Bronchial smooth muscle cell (primary cell): Measurements from ENCODE around the gene LENEP. TPM values are rescaled to one million over a fixed set of nuclear protein-coding genes. Genes with fewer than 3 reads are reported as not detected.

ENCODE experiments used
- total RNA-seq: library from RNA; depleted of rRNA; stranded (reverse); fragments of >200 nt; gene quantifications from 2 replicates; pipeline ENCODE4 v1.2.1, GENCODE V29; 2014

LENEP gene, protein sequence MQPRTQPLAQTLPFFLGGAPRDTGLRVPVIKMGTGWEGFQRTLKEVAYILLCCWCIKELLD
- 0.60 TPM in 1 of 2 replicates, not detected in the other for total RNA-seq

DNA sequence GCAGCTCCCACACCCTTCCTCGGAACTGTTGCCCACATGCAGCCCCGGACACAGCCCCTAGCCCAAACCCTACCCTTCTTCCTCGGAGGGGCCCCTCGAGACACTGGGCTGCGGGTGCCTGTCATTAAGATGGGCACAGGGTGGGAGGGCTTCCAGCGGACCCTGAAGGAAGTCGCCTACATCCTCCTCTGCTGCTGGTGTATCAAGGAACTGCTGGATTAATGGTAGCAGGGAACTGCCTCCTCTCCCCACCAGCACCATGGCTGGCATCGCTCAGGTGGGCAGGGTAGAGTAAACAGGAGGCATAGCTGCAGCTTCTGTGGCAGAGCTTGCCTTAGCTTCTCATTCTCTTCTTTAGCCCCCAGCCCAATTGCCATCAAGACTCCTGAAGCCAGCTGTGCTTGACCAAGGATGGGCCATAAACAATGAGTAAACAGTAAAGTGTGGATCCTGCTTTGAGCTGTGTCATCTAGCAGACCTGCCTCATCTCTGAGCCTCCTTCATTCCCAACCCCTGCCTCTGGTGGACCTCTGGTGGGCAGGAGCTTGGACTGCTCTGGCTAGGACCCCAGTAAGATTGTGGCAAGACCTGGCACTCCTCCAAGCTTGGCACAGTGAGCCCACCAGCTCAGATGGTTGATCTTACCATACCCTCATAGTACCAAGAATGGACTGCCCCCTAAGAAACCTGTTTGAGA, at the start of gene LENEP:
TSS of gene LENEP (plus strand) at position 15 of the 697 bp plus-strand sequence. CDS start at position 37, 22 bp downstream.

DNA sequence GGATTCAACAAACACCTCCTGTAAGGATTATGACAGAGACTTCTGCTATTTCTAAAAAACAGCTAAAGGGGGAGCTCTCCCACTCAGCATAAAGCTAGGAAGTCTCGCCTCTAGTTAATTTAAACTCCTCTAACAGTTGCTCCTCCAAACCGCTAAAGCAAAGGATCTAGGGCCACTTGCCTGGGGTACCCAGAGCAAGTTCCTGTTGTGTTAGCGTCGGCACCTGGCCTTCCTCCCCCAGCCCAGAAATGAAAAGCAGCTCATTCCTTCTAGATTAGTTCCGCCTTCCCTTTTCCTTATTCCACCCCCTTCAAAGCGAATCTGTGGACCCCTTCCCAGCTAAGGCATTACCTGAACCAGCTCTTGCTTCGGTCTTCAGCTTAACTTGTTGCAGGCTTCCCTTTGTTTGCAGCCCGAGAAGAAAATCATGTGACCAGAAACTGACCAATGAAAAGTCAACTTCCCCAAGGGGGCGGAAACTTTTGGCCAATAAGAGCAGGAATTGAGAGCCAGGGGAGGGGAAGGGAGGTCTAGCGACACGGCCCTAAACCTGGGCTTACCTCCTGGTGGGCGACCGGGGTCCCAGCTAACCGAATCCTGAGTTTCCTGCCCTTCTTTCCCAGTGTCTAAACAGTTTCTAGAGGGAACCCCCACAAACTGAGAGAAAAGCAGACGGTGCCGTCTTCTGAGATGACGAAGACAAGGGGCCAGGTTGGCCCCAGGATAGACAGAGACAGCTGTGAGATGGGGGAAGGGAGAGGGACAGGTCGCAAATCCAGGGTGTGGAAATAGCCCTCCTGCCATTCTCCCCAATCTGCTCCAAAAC, 37.5 kb upstream of the LENEP start, which contains the start of gene PBXIP1:
TSS of gene PBXIP1 (minus strand) at position 382 of the 826 bp plus-strand sequence. CDS start 2,378 bp downstream, outside the sequence.

GRCh38 chr1:154961207-154962155, 31.9 kb upstream of the LENEP start, which contains the start of gene PYGO2:
PYGO2 (minus strand) TSS chr1:154961782; CDS start chr1:154961576, 206 bp downstream.

DNA sequence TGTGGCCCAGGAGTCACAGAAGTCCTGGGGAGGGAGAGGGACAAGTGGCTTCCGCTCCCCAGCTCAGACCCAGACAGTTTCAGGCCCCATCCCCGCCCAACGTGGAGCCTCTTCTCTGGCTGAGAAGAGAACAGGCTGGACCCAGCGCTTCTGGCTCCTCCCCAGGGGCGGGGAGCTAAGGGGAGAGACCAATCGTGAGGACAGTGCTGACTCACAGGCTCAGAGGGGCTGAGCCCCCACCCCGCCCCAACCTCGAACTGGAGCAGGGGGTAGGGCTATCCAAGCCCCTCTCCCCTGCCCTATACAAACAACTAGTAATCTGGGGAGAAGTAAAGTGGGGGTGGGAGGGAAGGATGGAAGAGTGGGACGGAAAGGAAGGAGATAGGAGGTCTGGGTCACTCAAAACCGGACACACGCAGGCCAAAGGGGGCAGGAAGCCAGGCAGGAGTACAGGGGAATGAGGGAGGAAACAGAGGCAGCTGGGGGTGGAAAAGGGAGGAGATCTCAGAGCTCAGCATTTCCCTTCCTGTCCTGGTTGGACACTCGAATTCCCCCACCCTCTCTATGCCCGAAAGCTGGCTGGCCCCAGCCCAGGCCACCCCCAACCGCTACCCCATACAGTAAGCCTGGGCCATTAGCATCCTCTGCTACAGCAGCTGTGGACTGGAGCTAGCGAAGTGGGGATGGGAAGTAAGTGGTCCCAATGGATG, 22.6 kb upstream of the LENEP start, which contains the start of gene SHC1:
TSS of gene SHC1 (minus strand) at position 117 of the 710 bp plus-strand sequence. CDS start 221 bp downstream, outside the sequence.

DNA sequence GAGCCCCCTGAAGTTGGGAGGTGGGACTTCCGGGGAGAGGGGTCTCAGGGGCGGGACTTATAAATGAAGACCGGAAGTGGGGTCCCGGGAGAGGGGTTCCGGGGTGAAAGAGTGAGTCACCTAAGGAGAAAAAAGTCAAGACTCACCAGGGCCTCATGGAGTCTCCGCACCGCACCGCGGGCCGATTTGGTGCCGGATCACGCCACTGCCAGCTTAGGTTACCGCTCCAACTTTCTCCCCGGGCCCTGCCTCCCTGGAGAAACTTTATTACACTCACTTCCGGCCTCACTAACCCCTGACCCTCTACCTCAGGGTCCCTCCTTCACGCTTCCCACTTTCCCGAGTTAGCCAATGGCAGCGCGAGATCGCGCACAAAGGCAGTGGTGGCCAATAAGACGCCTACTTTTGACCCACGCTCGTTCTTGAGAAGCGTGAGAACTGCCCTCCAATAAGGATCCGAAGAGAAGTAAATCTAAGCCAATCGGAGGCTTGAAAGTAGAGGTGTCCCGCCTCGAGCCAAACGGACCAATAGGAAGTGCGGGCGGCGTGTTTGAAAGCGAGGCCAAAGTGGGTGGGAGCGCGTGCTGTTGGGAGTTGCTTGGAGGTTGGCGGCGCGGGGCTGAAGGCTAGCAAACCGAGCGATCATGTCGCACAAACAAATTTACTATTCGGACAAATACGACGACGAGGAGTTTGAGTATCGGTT, 19.1 kb upstream of the LENEP start, which contains the start of gene CKS1B:
TSS of gene CKS1B (plus strand) at position 580 of the 706 bp plus-strand sequence. CDS start at position 645, 65 bp downstream.

DNA sequence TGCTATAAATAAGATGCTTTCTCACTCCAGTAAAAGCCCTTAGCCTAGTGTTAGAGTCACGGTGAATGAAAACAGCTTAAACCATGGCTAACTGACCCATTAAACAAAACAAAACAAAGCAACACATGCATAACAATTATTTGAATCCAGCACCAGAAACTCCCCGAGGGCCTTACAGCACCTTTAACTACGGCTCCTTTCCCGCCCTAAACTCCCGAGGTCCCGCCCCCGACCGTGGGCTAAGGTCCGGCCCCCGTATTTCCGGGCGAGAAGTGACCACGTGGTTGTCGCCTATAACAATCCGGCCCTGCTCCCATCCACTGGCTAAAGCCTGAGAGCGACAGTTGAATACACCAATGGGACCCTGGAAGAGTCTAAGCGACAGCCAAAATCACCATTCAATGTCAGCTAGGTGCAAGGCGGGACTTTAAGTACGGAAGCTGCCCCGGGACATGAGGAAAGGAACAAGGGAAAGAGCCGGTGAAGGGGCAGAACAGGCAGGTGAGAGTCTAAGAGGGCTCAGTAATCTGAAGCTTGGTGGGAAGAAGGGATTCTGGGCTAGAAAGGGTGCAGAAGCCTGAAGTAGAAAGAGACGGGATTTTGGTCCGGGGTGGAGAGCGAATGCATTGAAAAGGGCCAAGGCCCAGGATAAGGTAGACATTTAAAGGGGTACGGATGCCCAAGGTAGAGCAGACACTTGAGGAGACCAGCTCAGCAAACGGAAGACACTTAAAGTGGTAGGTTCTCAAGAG, 10.3 kb upstream of the LENEP start, which contains the start of gene FLAD1:
TSS of gene FLAD1 (plus strand) at position 448 of the 752 bp plus-strand sequence. CDS start 351 bp downstream, outside the sequence.

DNA sequence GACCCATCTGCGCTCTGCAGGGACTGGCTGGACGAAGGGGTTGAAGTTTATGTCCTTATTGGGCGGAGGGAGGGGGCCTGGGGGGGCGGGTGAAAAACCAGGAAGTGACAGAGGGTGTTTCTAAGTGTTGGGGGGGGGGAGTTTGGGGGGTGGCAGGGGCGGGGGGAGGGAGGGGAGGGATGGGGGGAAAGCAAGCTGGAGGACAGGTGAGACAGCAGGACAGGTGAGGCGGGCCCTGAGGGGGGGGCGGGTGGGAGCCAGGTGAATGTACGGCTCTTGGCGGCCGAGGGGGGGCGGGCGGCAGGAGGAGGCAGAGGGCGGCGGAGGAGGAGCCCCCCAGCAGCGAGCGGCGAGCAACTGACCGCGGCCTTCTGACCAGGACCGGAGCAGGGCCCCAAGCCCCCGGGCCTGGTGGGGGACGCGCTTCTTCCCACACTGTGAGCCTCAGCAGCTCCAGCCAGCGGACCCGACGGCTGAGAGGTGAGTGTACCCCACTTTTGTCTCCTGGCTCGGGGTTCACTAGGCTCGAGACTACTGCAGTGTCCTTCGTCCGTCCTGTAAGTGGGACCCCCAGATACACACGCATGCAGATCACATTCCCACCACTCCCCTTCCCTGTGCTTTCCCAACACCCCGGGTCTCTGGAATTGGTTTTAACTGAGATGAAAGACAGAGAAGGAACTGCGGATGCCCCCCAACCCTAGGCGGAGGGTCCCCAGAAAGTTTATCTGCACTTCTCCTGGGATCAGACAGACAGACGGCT, 9.3 kb downstream of the LENEP start, which contains the start of gene ZBTB7B:
TSS of gene ZBTB7B (plus strand) at position 339 of the 763 bp plus-strand sequence. CDS start 11,859 bp downstream, outside the sequence.

GRCh38 chr1:155033524-155033923, 40.1 kb downstream of the LENEP start, which contains the start of the genes DCST1 and DCST2:
DCST1 (plus strand) TSS chr1:155033824; CDS start chr1:155034037, 213 bp downstream.
DCST2 (minus strand) TSS chr1:155033781; CDS start chr1:155033701, 80 bp downstream.

Other genes with a start within 250 kb of the LENEP start
- gene KCNN3, start 123.3 kb upstream of the LENEP start, total RNA-seq = under 0.01 TPM in 1 of 2 replicates, not detected in the other
- gene PMVK, start 56.9 kb upstream of the LENEP start, total RNA-seq = 9.3 and 11.2 TPM in 2 replicates
- 115 and 123 TPM in 2 replicates for gene PBXIP1, start 37.5 kb upstream of the LENEP start, total RNA-seq
- 4.6 and 10.6 TPM in 2 replicates for gene PYGO2, start 31.8 kb upstream of the LENEP start, total RNA-seq
- gene SHC1, start 22.8 kb upstream of the LENEP start, total RNA-seq = 79.3 and 143 TPM in 2 replicates
- gene CKS1B, start 18.9 kb upstream of the LENEP start, total RNA-seq = 20.2 and 22.2 TPM in 2 replicates
- gene FLAD1, start 10.2 kb upstream of the LENEP start, total RNA-seq = 13.7 and 14.3 TPM in 2 replicates
- gene ZBTB7B, start 9.2 kb downstream of the LENEP start, total RNA-seq = 8.5 and 9.1 TPM in 2 replicates
- 0.09 TPM in 1 of 2 replicates, not detected in the other for gene DCST2, start 40.2 kb downstream of the LENEP start, total RNA-seq
- gene DCST1, start 40.2 kb downstream of the LENEP start, total RNA-seq = not detected in 2 replicates
- 38.8 and 55.6 TPM in 2 replicates for gene ADAM15, start 57.7 kb downstream of the LENEP start, total RNA-seq
- 2.4 and 3.6 TPM in 2 replicates for gene EFNA4, start 70.2 kb downstream of the LENEP start, total RNA-seq
- gene EFNA3, start 85.3 kb downstream of the LENEP start, total RNA-seq = 0.79 and 1.1 TPM in 2 replicates
- 0.86 and 1.3 TPM in 2 replicates for gene EFNA1, start 134.3 kb downstream of the LENEP start, total RNA-seq
- 16.6 and 27.6 TPM in 2 replicates for gene SLC50A1, start 142.3 kb downstream of the LENEP start, total RNA-seq
- gene DPM3, start 146.9 kb downstream of the LENEP start, total RNA-seq = 63.7 and 65.9 TPM in 2 replicates
- gene KRTCAP2, start 179.7 kb downstream of the LENEP start, total RNA-seq = 82.6 and 100 TPM in 2 replicates
- 3.5 and 5.2 TPM in 2 replicates for gene TRIM46, start 180.3 kb downstream of the LENEP start, total RNA-seq
- 34.0 and 42.0 TPM in 2 replicates for gene THBS3, start 214.3 kb downstream of the LENEP start, total RNA-seq
- 31.9 and 37.7 TPM in 2 replicates for gene MTX1, start 215.1 kb downstream of the LENEP start, total RNA-seq